ENCODE data around the gene SUCNR1.

The SUCNR1 gene

DNA sequence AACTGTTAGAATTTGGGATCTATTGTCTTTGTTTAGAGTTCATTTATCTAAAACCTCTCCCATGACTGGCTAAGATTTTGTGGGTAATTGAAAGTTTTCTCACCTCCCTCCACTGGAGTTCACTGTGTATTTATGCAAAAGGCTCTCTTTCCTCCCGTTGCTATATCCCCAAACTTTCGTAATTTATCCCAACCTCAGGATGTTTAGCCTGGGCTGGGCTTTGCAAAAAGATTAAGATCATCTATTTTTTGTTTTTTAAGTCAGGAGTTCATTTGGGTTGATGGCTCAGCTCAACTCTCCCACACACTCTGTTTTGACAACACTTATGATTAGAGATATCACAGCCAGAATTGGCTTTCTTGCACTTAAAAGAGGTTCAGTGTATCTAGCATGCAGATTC lies 27.0 kb downstream of the SUCNR1 start:
- no CpG with 5 or more reads among the region's 2 CpGs for WGBS (ENCODE audit: extremely low coverage, insufficient coverage, low lambda C conversion rate)
- Histone ChIP-seq H4K5ac (ENCODE audit: low read length) (no peak overlapping the region), H3K4me1 (ENCODE audit: control insufficient read depth, low read depth, low read length) (peaks cover 5% of the 10 kb centered on the region), H3K27me3 (ENCODE audit: insufficient read depth, low read length, poor library complexity) (no peaks in the 10 kb centered on the region), H3K27ac (ENCODE audit: low read depth, low read length) (no peak overlapping the region), H2BK5ac (ENCODE audit: low read length) (no peak overlapping the region), H2AK5ac (ENCODE audit: low read length) (no peak overlapping the region), H3K56ac (ENCODE audit: low read length) (no peak overlapping the region), H3K36me3 (ENCODE audit: control insufficient read depth, insufficient read depth, low read length) (no peaks in the 10 kb centered on the region), H3K4ac (ENCODE audit: low read depth, low read length) (no peak overlapping the region), H2BK120ac (ENCODE audit: low read depth, low read length) (no peak overlapping the region), H3K9ac (ENCODE audit: low read length) (no peak overlapping the region), H3K4me3 (ENCODE audit: low read length) (no peak overlapping the region), H3K23ac (ENCODE audit: low read length) (no peak overlapping the region), H3K79me2 (ENCODE audit: control insufficient read depth, insufficient read depth, low read length) (no peaks in the 10 kb centered on the region), H2BK15ac (replicated peaks; ENCODE audit: low read depth) (no peak overlapping the region), H3K18ac (ENCODE audit: low read length) (no peak overlapping the region), H4K8ac (ENCODE audit: low read depth, low read length) (no peak overlapping the region), H3K79me1 (ENCODE audit: low read length) (no peaks in the 10 kb centered on the region), H3K4me2 (ENCODE audit: low read length) (no peak overlapping the region)
- no peak for DNase-seq

DNA sequence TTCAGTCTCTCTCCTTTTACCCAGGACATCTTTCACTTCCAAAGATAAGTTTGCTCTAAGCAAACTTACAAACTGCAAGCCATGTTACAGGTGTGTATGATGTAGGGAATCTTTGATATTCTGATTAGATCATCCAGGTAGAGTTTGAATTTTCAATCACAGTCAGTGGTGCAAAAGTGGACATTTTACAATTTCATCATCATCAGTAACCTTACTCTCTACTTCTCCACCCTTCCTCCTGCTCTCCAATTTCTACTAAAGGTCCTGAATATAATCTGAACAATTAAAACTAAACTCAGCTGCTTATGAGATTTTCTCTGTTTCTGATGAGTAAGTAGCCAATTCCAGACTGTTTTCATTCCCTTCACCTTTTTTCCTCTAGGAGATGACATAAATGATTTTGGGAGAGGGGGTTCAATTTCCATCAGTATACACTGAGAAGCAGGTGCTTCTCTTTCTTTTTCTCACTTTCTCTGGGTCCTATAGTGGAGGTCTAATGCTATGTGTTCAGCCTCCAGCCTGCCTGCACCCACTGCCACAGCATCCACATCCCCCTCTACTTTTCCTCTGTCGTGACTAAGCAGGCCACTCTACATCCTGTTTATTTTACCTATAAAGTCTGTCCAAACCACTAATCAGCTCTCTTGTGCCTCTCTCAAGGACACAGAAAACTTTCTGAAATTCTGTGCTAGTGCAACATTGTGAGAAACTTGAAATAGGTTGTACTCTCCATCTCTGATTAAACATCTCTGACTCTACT lies 27.6 kb downstream of the SUCNR1 start:
- H3K56ac ChIP-seq (ENCODE audit: low read length), result no peak overlapping the region
- H4K5ac ChIP-seq (ENCODE audit: low read length), result no peak overlapping the region
- H2BK5ac ChIP-seq (ENCODE audit: low read length), result no peak overlapping the region
- no peak overlapping the region for H2AK5ac ChIP-seq (ENCODE audit: low read length)
- H2BK15ac ChIP-seq (replicated peaks; ENCODE audit: low read depth), result no peak overlapping the region
- peaks cover 5% of the 10 kb centered on the region for H3K4me1 ChIP-seq (ENCODE audit: control insufficient read depth, low read depth, low read length)
- no peak overlapping the region for H3K23ac ChIP-seq (ENCODE audit: low read length)
- H3K4me2 ChIP-seq (ENCODE audit: low read length), result no peak overlapping the region
- H3K79me2 ChIP-seq (ENCODE audit: control insufficient read depth, insufficient read depth, low read length), result no peaks in the 10 kb centered on the region
- H3K4ac ChIP-seq (ENCODE audit: low read depth, low read length), result no peak overlapping the region
- no peak overlapping the region for H4K8ac ChIP-seq (ENCODE audit: low read depth, low read length)
- H3K27ac ChIP-seq (ENCODE audit: low read depth, low read length), result no peak overlapping the region
- no CpG with 5 or more reads among the region's 1 CpG for WGBS (ENCODE audit: extremely low coverage, insufficient coverage, low lambda C conversion rate)
- H3K18ac ChIP-seq (ENCODE audit: low read length), result no peak overlapping the region
- H3K79me1 ChIP-seq (ENCODE audit: low read length), result no peaks in the 10 kb centered on the region
- H2BK120ac ChIP-seq (ENCODE audit: low read depth, low read length), result no peak overlapping the region
- no peak for DNase-seq
- no peaks in the 10 kb centered on the region for H3K36me3 ChIP-seq (ENCODE audit: control insufficient read depth, insufficient read depth, low read length)
- no peak overlapping the region for H3K9ac ChIP-seq (ENCODE audit: low read length)
- H3K27me3 ChIP-seq (ENCODE audit: insufficient read depth, low read length, poor library complexity), result no peaks in the 10 kb centered on the region
- no peak overlapping the region for H3K4me3 ChIP-seq (ENCODE audit: low read length)

DNA sequence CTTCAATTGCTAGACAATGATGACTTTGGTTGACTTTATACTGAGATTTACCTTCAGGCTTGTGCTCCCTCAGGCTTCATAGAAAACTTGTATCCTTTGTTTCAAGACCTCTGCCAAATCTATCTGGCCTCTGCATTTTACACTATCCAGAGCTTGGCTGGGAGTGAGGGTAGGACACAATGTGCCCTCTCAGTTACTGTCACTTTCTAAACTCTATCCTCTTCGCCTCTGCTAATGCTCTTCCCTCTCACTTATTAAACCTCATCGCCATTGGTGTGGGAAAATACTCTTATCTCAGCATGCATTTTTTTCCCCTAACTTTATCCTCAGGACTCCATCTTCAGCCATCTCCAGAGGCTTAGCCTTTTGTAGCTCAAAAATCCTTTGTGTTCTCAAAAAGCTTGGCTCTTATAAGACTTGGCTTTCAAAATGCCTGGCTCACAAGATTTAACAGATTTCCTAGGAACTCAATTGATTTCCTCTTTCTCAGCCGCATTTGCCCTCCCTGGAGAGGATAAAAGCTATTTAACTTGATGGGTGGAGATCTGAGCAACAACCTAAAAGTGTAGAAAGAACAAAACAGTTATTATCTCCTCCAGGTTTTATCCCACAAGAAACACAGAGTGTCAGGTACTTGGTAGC lies 28.3 kb downstream of the SUCNR1 start:
- Histone ChIP-seq H3K27me3 (ENCODE audit: insufficient read depth, low read length, poor library complexity) (no peaks in the 10 kb centered on the region), H3K9ac (ENCODE audit: low read length) (no peak overlapping the region), H3K56ac (ENCODE audit: low read length) (no peak overlapping the region), H3K4ac (ENCODE audit: low read depth, low read length) (no peak overlapping the region), H3K4me3 (ENCODE audit: low read length) (no peak overlapping the region), H3K36me3 (ENCODE audit: control insufficient read depth, insufficient read depth, low read length) (no peaks in the 10 kb centered on the region), H3K18ac (ENCODE audit: low read length) (no peak overlapping the region), H2BK15ac (replicated peaks; ENCODE audit: low read depth) (no peak overlapping the region), H3K23ac (ENCODE audit: low read length) (no peak overlapping the region), H3K27ac (ENCODE audit: low read depth, low read length) (no peak overlapping the region), H2AK5ac (ENCODE audit: low read length) (no peak overlapping the region), H3K4me2 (ENCODE audit: low read length) (no peak overlapping the region), H2BK120ac (ENCODE audit: low read depth, low read length) (no peak overlapping the region), H3K79me2 (ENCODE audit: control insufficient read depth, insufficient read depth, low read length) (no peaks in the 10 kb centered on the region), H4K5ac (ENCODE audit: low read length) (no peak overlapping the region), H2BK5ac (ENCODE audit: low read length) (no peak overlapping the region), H3K4me1 (ENCODE audit: control insufficient read depth, low read depth, low read length) (peaks cover 3% of the 10 kb centered on the region), H3K79me1 (ENCODE audit: low read length) (no peaks in the 10 kb centered on the region), H4K8ac (ENCODE audit: low read depth, low read length) (no peak overlapping the region)
- WGBS (ENCODE audit: extremely low coverage, insufficient coverage, low lambda C conversion rate), result no CpG with 5 or more reads among the region's 3 CpGs
- DNase-seq, result peak; percentile 11

DNA sequence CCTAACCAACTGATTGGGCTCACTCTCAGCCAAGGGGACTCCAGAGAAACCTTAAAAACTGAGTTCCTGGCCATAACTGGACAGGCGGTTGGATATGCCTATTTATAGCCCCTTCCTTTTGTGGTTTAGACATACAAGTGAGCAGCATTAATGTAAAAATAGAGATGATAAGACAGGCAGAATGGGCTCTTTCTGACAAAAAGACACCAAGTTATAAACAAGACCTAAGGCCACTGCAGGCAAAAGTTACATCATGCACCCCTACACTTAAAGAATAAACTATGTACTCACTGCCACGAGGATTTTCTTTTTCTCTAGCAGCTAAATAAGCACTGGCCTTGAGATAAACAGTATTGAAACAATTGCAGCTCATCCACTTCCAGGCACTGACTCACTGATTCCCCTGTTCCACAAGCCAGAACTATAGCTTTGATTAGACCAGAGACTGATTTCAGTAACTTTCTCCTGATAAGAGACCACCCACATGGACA lies 30.1 kb downstream of the SUCNR1 start:
- Histone ChIP-seq H2BK15ac (replicated peaks; ENCODE audit: low read depth) (peak overlapping the region; percentile 57), H2AK5ac (ENCODE audit: low read length) (no peak overlapping the region), H2BK120ac (ENCODE audit: low read depth, low read length) (no peak overlapping the region), H3K27ac (ENCODE audit: low read depth, low read length) (no peak overlapping the region), H3K4me2 (ENCODE audit: low read length) (no peak overlapping the region), H3K4me1 (ENCODE audit: control insufficient read depth, low read depth, low read length) (peaks cover 3% of the 10 kb centered on the region), H3K36me3 (ENCODE audit: control insufficient read depth, insufficient read depth, low read length) (no peaks in the 10 kb centered on the region), H3K9ac (ENCODE audit: low read length) (no peak overlapping the region), H3K79me2 (ENCODE audit: control insufficient read depth, insufficient read depth, low read length) (no peaks in the 10 kb centered on the region), H3K27me3 (ENCODE audit: insufficient read depth, low read length, poor library complexity) (no peaks in the 10 kb centered on the region), H3K4ac (ENCODE audit: low read depth, low read length) (no peak overlapping the region), H4K5ac (ENCODE audit: low read length) (no peak overlapping the region), H2BK5ac (ENCODE audit: low read length) (no peak overlapping the region), H3K79me1 (ENCODE audit: low read length) (no peaks in the 10 kb centered on the region), H3K4me3 (ENCODE audit: low read length) (no peak overlapping the region), H3K18ac (ENCODE audit: low read length) (peak overlapping the region; percentile 84), H3K56ac (ENCODE audit: low read length) (no peak overlapping the region), H3K23ac (ENCODE audit: low read length) (no peak overlapping the region), H4K8ac (ENCODE audit: low read depth, low read length) (peak overlapping the region; percentile 76)
- peak; percentile 77 for DNase-seq
- WGBS (ENCODE audit: extremely low coverage, insufficient coverage, low lambda C conversion rate), result no CpG with 5 or more reads among the region's 2 CpGs

DNA sequence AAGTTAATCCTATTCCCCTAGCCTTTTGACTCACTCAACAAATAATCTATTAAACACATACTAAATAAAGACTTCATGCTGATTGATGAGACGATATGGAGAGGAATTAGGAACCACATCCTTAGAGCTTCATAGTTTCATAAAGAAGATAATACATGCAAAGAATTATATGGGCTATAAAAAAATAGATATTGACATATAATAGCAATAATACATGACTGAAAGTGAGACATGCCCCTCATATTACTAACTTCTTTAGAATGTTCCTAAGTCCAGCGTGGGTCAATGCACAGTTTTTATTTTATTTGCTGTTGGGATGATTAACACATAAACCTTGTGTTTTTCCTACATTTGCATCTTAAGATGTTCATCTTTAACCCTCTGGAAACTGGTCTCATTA lies 32.2 kb downstream of the SUCNR1 start:
- Histone ChIP-seq H3K23ac (ENCODE audit: low read length) (no peak overlapping the region), H4K8ac (ENCODE audit: low read depth, low read length) (no peak overlapping the region), H3K36me3 (ENCODE audit: control insufficient read depth, insufficient read depth, low read length) (no peaks in the 10 kb centered on the region), H2BK120ac (ENCODE audit: low read depth, low read length) (no peak overlapping the region), H2BK5ac (ENCODE audit: low read length) (no peak overlapping the region), H3K27ac (ENCODE audit: low read depth, low read length) (no peak overlapping the region), H2BK15ac (replicated peaks; ENCODE audit: low read depth) (no peak overlapping the region), H3K56ac (ENCODE audit: low read length) (no peak overlapping the region), H3K4me2 (ENCODE audit: low read length) (no peak overlapping the region), H3K18ac (ENCODE audit: low read length) (no peak overlapping the region), H3K4me3 (ENCODE audit: low read length) (no peak overlapping the region), H3K79me2 (ENCODE audit: control insufficient read depth, insufficient read depth, low read length) (no peaks in the 10 kb centered on the region), H3K9ac (ENCODE audit: low read length) (no peak overlapping the region), H3K4me1 (ENCODE audit: control insufficient read depth, low read depth, low read length) (peaks cover 3% of the 10 kb centered on the region), H3K79me1 (ENCODE audit: low read length) (no peaks in the 10 kb centered on the region), H3K4ac (ENCODE audit: low read depth, low read length) (no peak overlapping the region), H3K27me3 (ENCODE audit: insufficient read depth, low read length, poor library complexity) (no peaks in the 10 kb centered on the region), H2AK5ac (ENCODE audit: low read length) (no peak overlapping the region), H4K5ac (ENCODE audit: low read length) (no peak overlapping the region)
- WGBS (ENCODE audit: extremely low coverage, insufficient coverage, low lambda C conversion rate), result no CpG with 5 or more reads among the region's 2 CpGs
- no peak for DNase-seq
